GM21619 (cell line): Measurements from ENCODE around the gene SUCLG2.

ENCODE experiments used
- ATAC-seq: cut with Tn5 transposase; IDR thresholded peaks from one replicate; pipeline ENCODE4 v1.9.1; 2021; ENCODE audit not compliant: unreplicated experiment

SUCLG2 gene

GRCh38 chr3:67654099-67654843 lies at the start of gene SUCLG2:
Gene SUCLG2 (minus strand): TSS chr3:67654612. CDS start chr3:67654586, 26 bp downstream.
- peak; percentile 55 for ATAC-seq

DNA sequence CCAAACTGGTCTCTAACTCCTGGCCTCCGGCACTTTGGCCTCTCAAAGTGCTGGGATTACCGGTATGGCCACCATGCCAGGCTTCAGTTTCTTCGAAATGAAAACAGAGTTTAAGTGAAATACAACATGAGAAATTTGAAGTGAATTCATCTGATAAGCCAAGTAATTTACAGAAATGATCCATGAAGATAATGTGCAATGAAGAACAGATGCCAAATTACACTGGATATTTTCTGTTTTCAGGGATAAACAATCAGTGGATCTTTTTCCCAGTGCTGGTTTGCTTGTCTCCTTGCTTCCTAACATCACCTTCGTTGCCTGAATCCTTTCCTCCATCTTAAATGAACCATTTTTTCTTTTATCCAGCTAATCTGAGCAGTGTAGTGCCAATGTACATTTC lies 46.2 kb upstream of the SUCLG2 start:
- ATAC-seq = no peak

- ATAC-seq = no peak
Observed at GRCh38 chr3:67699882-67700281, 45.5 kb upstream of the SUCLG2 start.

DNA sequence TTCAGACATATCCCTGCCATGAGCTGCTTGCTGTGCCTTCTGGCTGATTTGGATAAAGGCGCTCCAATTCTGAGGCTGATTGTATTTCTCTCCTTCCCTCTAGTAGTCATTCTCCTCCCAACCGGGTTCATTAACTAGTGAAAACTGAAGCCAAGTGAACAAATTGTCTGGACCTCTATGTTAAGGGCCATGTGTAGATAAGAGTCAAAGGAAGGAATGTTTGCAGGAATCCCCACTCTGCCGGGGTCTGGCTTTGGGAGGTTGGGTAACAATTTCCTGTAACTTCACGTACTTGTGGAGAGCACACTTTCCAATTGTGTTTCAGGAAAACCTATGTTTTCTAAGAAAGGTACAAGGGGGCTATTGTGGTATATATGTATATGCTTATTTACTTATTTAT lies 38.2 kb upstream of the SUCLG2 start:
- no peak for ATAC-seq

- ATAC-seq = no peak
Observed at GRCh38 chr3:67691926-67692325, 37.5 kb upstream of the SUCLG2 start.

GRCh38 chr3:67691207-67691606 lies 36.8 kb upstream of the SUCLG2 start:
- no peak for ATAC-seq

- no peak for ATAC-seq
Observed at GRCh38 chr3:67689806-67690205, 35.4 kb upstream of the SUCLG2 start.

DNA sequence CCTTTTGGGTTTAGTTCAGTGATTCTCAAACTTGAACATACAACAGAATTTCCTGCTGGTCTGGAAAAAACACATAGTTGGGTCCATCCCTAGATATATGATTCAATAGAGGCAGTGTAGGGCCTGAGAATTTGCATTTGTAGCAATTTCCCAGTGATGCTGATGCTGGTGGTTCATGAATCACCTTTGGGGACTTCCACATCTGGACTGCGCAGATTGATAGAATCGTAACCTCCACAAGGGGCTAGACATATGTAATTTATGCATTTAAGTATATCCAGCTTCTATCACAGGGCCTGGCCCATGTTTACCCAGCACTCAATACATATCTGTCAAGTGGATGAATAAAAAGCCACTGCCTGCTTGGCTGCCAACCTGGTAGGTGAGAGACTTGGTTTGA lies 33.8 kb upstream of the SUCLG2 start:
- no peak for ATAC-seq

DNA sequence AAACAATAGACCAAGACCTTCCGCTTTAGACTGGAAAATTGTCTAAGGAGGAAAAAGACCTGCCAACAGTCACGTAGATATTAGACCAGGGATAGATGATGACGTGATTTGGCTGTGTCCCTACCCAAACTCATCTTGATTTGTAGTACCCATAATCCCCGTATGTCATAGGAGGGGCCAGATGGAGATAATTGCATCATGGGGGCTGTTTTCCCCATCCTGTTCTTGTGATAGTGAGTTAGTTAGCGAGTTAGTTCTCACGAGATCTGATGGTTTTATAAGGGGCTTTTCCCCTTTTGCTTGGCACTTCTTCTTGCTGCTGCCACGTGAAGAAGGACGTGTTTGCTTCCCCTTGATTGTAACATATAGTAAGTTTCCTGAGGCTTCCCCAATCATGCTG lies 31.7 kb upstream of the SUCLG2 start:
- no peak for ATAC-seq

GRCh38 chr3:67685499-67685898 lies 31.1 kb upstream of the SUCLG2 start:
- peak; percentile 99 for ATAC-seq

- no peak for ATAC-seq
Observed at GRCh38 chr3:67684211-67684610, 29.8 kb upstream of the SUCLG2 start.

DNA sequence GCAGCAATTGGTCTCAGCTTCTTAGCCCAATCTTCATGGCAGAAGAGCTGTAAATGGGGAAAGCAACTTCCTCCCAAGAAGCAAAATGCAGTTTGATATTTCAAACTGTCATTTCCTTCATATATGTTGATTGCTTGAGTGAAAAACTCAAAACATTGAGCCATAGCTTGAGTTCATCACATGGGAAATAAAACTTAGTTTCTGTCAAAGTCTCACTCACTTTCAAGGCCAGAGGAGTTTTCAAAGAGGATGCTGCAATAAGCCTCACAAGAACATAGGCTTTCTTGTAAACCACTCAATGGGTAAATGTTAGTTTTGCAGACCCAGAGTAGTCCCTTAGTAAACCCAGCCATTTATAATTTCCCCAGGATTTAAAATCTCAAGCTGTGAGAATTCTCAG lies 29.1 kb upstream of the SUCLG2 start:
- ATAC-seq = no peak

- ATAC-seq = no peak
Observed at GRCh38 chr3:67678665-67679064, 24.3 kb upstream of the SUCLG2 start.

- no peak for ATAC-seq
Observed at GRCh38 chr3:67674055-67674454, 19.6 kb upstream of the SUCLG2 start.

DNA sequence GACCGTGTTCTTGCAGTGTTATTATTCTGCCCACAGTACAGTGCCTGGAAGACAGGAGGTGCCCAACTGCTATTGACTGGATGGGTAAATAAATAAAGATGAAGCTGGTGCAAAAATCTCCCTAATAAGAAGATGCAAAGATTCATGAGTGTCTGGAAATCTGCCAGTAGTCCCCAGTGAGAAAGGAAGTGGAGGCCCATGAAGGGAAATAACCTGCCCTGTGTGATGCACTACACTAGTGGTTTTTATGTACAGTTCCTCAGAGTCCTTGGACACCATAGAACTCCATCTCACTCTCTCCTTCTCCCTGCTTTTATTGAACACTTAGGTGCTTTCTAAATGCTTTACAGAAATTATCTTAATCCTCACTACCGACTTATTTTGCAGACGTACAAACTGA lies 8.3 kb upstream of the SUCLG2 start:
- ATAC-seq = peak; percentile 64

DNA sequence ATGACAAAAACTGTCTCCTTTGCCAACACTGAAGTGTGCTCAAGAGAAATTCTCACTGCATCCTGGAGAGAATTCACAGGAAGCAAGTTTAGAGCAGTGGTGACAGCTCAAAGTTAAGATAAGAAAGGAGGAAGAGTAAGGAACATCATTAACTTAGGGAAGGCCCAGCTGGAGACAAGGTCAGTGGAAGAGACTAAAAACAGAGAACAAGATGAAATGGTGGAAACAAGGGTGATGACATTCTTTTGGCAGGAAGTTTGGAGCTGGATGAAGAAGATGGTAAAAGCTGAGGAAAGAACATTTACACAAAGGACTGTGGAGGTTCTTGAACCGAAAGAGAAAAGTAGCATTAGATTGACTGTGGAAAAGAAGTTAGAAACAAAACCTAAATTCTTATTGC lies 6.7 kb upstream of the SUCLG2 start:
- no peak for ATAC-seq

DNA sequence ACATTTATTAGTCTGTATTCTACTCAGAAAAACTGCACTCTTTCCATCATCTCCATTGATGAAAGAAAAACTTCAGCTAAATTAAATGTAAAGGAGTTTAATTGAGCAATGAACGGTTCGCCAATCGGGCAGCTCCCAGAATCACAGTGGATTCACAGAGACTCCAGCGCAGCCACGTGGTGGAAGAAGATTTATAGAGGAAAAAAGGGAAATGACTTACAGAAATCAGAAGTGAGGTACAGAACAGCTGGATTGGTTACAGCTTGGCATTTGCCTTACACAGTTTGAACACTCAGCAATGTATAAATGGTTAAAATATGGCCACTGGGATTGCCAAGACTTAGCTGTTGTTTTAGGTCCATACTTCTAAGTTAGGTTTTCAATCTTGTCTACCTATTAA lies 2.8 kb upstream of the SUCLG2 start:
- ATAC-seq = no peak

- ATAC-seq = no peak
Observed at GRCh38 chr3:67656614-67657013, 2.2 kb upstream of the SUCLG2 start.

DNA sequence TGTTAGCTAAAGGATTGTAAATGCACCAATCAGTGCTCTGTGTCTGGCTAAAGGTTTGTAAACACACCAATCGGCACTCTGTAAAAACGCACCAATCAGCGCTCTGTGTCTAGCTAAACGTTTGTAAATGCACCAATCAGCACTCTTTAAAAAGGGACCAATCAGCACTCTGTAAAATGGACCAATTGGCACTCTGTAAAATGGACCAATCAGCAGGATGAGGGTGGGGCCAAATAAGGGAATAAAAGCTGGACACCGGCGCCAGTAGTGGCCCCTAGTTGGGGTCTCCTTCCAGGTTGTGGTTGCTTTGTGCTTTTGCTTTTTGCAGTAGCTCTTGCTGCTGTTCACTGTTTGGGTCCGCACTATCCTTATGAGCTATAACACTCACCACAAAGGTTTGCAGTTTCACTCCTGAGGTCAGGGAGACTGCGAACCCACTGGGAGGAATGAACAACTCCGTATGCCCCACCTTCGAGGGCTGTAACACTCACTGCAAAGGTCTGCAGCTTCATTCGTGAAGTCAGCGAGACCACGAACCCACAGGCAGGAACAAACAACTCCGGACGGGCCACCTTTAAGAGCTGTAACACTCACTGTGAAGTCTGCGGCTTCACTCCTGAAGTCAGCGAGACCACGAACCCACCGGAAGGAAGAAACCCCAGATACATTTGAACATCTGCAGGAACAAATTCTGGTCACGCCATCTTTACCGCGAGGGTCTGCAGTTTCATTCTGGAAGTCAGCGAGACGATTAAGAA lies 1.1 kb upstream of the SUCLG2 start:
- ATAC-seq = peak; percentile 56

DNA sequence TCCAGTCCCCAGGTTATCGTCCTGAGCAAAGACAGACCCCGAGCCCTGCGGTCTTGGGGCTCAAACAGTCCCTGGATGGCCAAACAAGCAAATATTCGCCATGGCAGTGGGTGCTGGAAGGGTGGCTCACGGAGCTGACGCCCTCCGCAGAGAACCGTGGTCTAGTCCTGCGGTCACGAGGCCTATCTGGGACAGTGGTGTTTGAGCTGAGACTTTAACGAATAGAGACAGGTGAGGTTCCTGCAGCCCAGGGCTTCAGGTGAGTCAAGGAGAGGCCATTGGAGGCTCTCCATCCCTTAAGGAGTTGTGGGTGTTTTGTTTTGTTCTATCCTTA lies 399 bp upstream of the SUCLG2 start:
- ATAC-seq = no peak

DNA sequence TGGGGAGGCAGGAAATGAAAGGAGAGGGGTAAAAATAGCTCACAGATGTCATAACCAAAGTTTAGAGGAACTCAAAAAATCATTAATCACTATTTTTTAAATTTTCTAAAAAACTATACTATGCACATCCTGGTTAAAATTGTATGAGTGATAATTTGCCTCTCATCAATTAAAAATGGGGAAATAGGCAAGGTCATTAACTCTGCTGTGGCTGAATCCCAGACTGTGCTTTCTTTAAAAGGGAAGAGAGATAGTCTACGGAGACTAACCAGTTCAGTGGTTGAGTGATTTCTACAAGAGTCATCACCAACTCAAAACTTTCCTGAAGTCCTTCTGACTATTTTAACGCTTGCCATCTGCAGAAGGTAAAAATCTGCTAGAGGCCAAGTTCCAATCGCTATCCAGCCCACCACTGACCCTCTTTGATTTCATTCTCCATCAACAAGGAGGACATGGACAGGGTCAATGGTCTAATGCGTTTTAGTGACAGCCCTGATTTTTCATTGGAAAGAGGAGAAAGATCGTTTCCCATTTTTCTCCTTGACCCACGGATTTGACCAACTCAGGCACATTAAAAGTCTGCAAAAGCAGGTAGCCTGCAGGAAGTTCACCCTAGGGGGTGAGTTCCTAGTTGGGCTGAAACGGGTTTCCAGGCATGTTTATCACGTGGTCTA lies 850 bp downstream of the SUCLG2 start:
- ATAC-seq = peak; percentile 16

DNA sequence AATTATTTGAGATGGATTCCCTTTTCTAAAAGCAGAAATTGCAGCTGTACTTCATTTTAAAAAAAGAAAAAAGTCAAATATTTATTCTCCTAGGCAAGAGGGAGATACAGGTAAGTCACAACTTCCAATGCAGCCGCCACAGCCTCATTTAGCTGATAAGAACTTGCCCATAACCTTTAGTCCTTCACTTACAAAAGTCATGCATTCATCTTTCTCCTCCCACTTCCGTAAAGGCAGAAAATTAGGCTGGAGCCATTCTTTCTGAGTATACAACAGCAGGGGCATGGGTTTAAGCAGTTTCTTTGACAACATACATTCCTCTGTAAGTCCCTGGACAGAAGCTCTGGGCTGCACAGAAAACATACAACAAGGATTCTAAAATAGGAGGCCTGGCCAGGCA lies 4.3 kb downstream of the SUCLG2 start:
- no peak for ATAC-seq
